Peyer's patch (tissue), 4 donors: ENCODE measurements around the gene AFG1L.

Experiments used
- POLR2A ChIP-seq, 2 donors: fragments of 450-650 bp; IDR thresholded peaks; one replicate each; pipeline ENCODE4 v1.5.1; 2017; ENCODE audit warnings: antibody characterized with exemption in 2 of 2, mild to moderate bottlenecking in 2 of 2, moderate library complexity in 2 of 2
- TF ChIP-seq, protein P1 (sequence below), 6 experiments: fragments of 450-650 bp in 4 of 6; fragments of 200-600 bp in 2 of 6; sonication (generic) in 1 of 6; IDR thresholded peaks; one replicate each; pipeline ENCODE4 v1.5.1; 2017 to 2019; ENCODE audit warnings: antibody characterized with exemption in 6 of 6, mild to moderate bottlenecking in 3 of 6, moderate library complexity in 1 of 6

DNA sequence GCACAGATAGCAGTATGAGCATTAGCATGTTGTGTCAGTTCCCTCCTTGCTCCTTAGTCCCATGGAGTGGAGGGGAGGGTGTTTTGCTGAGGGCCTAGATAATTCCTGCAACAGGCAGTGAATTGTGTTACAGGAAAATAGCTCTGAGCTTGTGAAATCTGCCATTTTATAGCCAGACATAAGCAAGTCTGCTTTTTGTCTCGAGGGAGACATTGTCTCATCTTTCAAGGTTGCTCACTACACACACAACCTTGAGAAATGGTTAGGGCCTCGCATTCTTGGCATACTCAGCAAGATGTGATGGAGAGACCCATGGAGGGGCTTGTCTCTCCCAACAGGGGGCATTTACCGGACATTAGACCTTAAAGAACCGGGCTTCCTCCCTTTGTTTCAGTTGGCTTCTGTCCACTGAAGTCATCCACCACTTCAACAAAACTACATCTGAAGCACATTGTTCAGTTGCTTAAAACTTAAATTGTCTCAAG lies 157.9 kb downstream of the AFG1L start:
- TF ChIP-seq POLR2A (IDR thresholded peaks at IDR 0.05), result no peak
- TF ChIP-seq, protein P1, sequence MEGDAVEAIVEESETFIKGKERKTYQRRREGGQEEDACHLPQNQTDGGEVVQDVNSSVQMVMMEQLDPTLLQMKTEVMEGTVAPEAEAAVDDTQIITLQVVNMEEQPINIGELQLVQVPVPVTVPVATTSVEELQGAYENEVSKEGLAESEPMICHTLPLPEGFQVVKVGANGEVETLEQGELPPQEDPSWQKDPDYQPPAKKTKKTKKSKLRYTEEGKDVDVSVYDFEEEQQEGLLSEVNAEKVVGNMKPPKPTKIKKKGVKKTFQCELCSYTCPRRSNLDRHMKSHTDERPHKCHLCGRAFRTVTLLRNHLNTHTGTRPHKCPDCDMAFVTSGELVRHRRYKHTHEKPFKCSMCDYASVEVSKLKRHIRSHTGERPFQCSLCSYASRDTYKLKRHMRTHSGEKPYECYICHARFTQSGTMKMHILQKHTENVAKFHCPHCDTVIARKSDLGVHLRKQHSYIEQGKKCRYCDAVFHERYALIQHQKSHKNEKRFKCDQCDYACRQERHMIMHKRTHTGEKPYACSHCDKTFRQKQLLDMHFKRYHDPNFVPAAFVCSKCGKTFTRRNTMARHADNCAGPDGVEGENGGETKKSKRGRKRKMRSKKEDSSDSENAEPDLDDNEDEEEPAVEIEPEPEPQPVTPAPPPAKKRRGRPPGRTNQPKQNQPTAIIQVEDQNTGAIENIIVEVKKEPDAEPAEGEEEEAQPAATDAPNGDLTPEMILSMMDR (IDR thresholded peaks at IDR 0.05), result no peak
